ENCODE data around the gene SKAP2.

DNA sequence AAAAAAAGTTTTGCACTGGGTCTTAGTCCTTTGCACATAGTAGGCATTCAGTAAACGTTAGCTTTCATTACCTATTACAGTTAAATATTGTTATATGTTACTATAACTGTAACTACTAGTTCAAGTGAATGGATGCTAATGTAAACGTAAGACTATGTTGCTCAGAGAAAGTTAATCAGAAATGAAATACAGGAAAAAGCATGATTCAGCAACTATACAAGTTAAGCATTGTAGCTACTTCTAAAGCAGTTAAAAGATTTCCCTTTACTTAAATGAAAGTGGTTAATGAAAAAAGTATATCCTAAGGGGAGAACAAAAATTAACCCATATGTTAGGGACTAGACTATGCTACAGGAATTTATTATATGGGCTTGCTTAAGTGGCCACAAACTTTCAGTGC is 121.2 kb downstream of the SKAP2 start:
- TF ChIP-seq, protein P1, sequence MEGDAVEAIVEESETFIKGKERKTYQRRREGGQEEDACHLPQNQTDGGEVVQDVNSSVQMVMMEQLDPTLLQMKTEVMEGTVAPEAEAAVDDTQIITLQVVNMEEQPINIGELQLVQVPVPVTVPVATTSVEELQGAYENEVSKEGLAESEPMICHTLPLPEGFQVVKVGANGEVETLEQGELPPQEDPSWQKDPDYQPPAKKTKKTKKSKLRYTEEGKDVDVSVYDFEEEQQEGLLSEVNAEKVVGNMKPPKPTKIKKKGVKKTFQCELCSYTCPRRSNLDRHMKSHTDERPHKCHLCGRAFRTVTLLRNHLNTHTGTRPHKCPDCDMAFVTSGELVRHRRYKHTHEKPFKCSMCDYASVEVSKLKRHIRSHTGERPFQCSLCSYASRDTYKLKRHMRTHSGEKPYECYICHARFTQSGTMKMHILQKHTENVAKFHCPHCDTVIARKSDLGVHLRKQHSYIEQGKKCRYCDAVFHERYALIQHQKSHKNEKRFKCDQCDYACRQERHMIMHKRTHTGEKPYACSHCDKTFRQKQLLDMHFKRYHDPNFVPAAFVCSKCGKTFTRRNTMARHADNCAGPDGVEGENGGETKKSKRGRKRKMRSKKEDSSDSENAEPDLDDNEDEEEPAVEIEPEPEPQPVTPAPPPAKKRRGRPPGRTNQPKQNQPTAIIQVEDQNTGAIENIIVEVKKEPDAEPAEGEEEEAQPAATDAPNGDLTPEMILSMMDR (IDR thresholded peaks at IDR 0.05), result no peak
- no peak for TF ChIP-seq TCF7L2 (IDR thresholded peaks at IDR 0.05; ENCODE audit: low read depth, low read length)

Data from Panc1 (cell line).